GM12865 (cell line): Measurements from ENCODE around the gene PIK3R2.
A peak's percentile ranks its signal among the peaks of the same experiment; 100 is the strongest.

Source experiments
- DNase-seq: peaks from one replicate; pipeline ENCODE4 v3.0.0; 2010; ENCODE audit warnings: low read depth
- H3K4me3 ChIP-seq: 2 replicates; pipeline ENCODE4 v1.5.1; 2011; ENCODE audit warnings: mild to moderate bottlenecking, low read depth, low read length, control low read depth
- TF ChIP-seq, protein P1 (sequence below): IDR thresholded peaks from 2 replicates; pipeline ENCODE4 v1.5.1; 2011; ENCODE audit warnings: low read length, control low read depth, low read depth, inconsistent platforms; ENCODE audit not compliant: insufficient read depth; ENCODE audit errors: missing control alignments

PIK3R2 gene

DNA sequence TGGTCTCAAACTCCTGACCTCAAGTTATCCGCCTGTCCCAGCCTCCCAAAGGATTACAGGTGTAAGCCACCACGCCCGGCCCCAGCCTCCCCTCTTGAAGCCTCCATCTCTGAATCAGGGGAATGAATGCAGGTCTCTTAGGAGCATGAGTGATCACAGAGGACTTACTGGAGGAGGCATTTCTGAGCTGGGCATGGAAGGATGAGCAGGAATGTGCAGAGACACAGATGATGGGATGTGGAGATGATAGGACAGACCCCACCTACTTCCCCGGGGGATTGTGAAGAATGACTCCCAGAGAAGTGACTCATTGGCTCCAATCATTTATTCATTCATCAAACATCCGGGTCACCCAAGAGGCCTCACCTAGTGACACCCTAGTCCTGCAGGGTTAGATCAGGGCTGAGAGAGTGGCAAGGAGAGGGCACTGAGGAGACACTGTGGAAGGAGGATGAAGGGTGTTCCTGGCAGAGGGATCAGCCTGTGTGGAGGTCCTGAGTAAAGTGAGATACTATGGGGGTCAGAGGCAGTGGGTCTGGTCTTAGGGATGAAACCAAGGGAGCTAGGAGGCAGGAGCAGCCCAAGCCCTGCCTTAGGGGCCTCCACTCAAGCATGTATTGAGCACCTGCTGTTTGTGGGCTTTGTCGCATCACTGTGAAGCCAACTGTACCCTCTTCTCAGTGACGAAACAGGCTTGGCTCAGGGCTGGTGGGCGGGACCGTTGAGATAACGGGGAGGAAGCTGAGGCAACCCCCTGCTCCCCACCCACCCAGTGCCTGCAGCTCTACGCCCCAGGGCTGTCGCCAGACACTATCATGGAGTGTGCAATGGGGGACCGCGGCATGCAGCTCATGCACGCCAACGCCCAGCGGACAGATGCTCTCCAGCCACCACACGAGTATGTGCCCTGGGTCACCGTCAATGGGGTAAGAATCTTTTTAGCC is 23.7 kb downstream of the PIK3R2 start:
- DNase-seq, result no peak
- TF ChIP-seq, protein P1, sequence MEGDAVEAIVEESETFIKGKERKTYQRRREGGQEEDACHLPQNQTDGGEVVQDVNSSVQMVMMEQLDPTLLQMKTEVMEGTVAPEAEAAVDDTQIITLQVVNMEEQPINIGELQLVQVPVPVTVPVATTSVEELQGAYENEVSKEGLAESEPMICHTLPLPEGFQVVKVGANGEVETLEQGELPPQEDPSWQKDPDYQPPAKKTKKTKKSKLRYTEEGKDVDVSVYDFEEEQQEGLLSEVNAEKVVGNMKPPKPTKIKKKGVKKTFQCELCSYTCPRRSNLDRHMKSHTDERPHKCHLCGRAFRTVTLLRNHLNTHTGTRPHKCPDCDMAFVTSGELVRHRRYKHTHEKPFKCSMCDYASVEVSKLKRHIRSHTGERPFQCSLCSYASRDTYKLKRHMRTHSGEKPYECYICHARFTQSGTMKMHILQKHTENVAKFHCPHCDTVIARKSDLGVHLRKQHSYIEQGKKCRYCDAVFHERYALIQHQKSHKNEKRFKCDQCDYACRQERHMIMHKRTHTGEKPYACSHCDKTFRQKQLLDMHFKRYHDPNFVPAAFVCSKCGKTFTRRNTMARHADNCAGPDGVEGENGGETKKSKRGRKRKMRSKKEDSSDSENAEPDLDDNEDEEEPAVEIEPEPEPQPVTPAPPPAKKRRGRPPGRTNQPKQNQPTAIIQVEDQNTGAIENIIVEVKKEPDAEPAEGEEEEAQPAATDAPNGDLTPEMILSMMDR, result no peak
- 0 out of 2 replicates have a peak overlapping the region, but pooled peaks have one; percentile 16 for H3K4me3 ChIP-seq

DNA sequence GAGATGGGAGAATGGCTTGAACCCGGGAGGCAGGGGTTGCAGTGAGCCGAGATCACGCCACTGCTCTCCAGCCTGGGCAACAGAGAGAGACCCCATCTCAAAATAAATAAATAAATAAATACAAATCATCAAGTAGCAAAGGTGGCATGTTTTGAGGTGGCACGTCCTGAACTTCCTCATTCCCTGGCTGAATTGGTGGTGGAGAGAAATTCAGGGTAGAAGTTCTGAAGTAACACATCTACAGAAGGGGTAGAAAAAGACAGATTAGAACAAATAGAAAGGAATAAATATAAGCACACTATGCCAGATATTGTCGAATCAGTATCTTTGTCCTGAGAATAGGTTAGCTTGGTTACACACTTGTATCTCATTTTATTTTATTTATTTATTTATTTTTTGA is 27.0 kb downstream of the PIK3R2 start:
- TF ChIP-seq, protein P1, result no peak
- DNase-seq, result no peak

DNA sequence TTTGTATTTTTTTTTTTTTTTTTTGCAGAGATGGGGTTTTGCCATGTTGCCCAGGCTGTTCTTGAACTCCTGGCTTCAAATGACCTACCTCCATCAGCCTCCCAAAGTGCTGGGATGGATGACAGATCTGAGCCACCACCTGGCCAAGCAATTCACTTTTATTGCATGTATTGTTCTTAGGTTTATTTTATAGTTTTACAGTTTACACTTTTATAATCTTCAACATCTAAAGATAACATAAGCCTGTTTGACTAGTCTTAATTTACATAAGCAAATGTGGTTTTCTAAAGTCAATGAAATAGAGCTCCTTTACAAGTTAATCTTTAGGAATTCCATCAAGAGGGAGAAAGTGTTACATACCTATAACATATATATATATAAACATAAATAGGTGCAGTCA is 30.6 kb downstream of the PIK3R2 start:
- H3K4me3 ChIP-seq, result no peak overlapping the region
- TF ChIP-seq, protein P1, result no peak
- no peak for DNase-seq

More for the DNA sequence above, 27.0 kb downstream of the PIK3R2 start:
- no peak overlapping the region for H3K4me3 ChIP-seq

DNA sequence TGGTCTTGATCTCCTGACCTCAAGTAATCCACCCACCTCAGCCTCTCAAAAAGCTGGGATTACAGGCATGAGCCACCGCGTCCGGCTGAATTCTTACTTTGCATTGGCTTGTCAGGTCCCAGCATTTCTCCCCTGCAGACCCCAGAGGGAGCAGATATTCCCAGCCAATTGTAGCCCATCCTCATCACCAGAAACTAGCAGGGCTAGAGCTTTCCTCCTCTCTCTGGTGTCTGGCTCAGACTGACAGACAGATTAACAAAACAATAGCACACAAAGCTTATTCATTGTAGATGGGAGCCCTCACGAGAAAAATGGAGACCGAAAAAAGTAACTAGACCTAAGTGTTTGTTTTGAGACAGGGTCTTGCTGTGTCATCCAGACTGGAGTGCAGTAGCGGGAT is 32.6 kb downstream of the PIK3R2 start:
- TF ChIP-seq, protein P1, result no peak
- H3K4me3 ChIP-seq, result no peak overlapping the region
- DNase-seq, result no peak

DNA sequence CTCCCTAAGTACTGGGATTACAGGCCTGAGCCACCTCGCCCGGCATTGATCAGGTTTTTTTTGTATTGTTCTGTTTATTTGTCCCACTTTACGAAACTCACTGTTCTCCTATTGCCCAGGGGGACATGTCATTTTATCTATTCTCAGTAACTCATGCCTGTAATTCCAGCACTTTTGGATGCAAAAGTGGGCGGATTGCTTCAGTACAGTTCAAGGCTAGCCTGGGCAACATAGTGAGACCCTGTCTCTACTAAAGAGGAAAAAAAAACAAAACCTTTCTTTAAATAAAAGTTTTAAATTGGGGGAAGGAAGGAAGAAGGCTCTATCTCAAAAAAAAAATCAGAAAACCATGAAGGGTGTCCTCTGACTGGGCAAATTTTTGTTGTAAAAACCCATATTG is 37.3 kb downstream of the PIK3R2 start:
- no peak for DNase-seq

DNA sequence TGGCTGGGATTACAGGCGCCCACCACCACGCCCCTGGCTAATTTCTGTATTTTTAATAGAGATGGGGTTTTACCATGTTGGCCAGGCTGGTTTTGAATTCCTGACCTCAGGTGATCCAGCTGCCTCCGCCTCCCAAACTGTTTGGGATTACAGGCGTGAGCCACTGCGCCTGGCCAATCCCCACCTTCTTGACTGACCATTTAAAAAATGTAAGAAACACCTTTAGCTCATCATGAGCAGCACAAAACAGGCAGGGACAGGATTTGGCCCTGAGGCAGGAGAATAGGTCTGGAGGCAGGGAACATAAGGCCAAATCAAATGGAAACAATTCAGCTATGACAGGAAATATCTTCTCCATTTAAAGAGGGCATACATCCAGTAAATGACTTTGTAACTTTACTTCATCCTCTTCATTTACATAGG is 38.7 kb downstream of the PIK3R2 start:
- peak overlapping the region; percentile 71; the same call in 1 of the 2 replicates for H3K4me3 ChIP-seq
- TF ChIP-seq, protein P1, result no peak
- no peak for DNase-seq

More for the DNA sequence above, 37.3 kb downstream of the PIK3R2 start:
- no peak overlapping the region for H3K4me3 ChIP-seq
- TF ChIP-seq, protein P1, result no peak
